Mucosa of gallbladder (tissue), 1 donor: ENCODE results near the gene CAMK2D. TPM values are rescaled to one million over a fixed set of nuclear protein-coding genes. Genes with fewer than 3 reads are reported as not detected.

Experiments
- DNase-seq: peaks from one replicate; pipeline ENCODE4 v3.0.0-alpha.2; 2020; ENCODE audit warnings: low spot score
- total RNA-seq: library from RNA; stranded (reverse); gene quantifications from one replicate; pipeline ENCODE4 v1.2.1, GENCODE V29; 2021
- donor health status: DM: no; HTN: no; CAD: no.

Gene CAMK2D
- total RNA-seq, 1 donor from 2014 or later: 61.0 TPM

- DNase-seq: no peak
These were observed 78.6 kb downstream of the CAMK2D start for GRCh38 chr4:113682730-113683537.

GRCh38 chr4:113678641-113679040 is 82.9 kb downstream of the CAMK2D start:
- DNase-seq: no peak

- DNase-seq: no peak
These were observed 84.2 kb downstream of the CAMK2D start for GRCh38 chr4:113677325-113677724.

GRCh38 chr4:113675731-113676697 is 85.5 kb downstream of the CAMK2D start:
- DNase-seq: no peak

- DNase-seq: no peak
These were observed 86.8 kb downstream of the CAMK2D start for GRCh38 chr4:113674733-113675132.

- DNase-seq: no peak
These were observed 87.3 kb downstream of the CAMK2D start for GRCh38 chr4:113674251-113674650.

GRCh38 chr4:113673450-113673849 is 88.1 kb downstream of the CAMK2D start:
- DNase-seq: no peak

- DNase-seq: no peak
These were observed 95.0 kb downstream of the CAMK2D start for GRCh38 chr4:113666386-113667114.

GRCh38 chr4:113665036-113665435 is 96.5 kb downstream of the CAMK2D start:
- DNase-seq: no peak

- DNase-seq: no peak
These were observed 99.0 kb downstream of the CAMK2D start for GRCh38 chr4:113662581-113662980.

- DNase-seq: no peak
These were observed 102.4 kb downstream of the CAMK2D start for GRCh38 chr4:113659127-113659526.

- DNase-seq: no peak
These were observed 103.8 kb downstream of the CAMK2D start for GRCh38 chr4:113657586-113658233.

- DNase-seq: no peak
These were observed 107.7 kb downstream of the CAMK2D start for GRCh38 chr4:113653871-113654270.

GRCh38 chr4:113646442-113646822 is 115.1 kb downstream of the CAMK2D start:
- no peak for DNase-seq

GRCh38 chr4:113645771-113646441 is 115.6 kb downstream of the CAMK2D start:
- DNase-seq: peak; percentile 43

GRCh38 chr4:113645288-113645687 is 116.2 kb downstream of the CAMK2D start:
- DNase-seq: no peak

GRCh38 chr4:113644398-113644797 is 117.1 kb downstream of the CAMK2D start:
- DNase-seq: no peak

GRCh38 chr4:113643505-113643904 is 118.0 kb downstream of the CAMK2D start:
- DNase-seq: no peak

GRCh38 chr4:113641025-113641431 is 120.5 kb downstream of the CAMK2D start:
- no peak for DNase-seq

GRCh38 chr4:113639326-113639725 is 122.2 kb downstream of the CAMK2D start:
- DNase-seq: no peak

GRCh38 chr4:113638562-113638832 is 123.0 kb downstream of the CAMK2D start:
- DNase-seq: no peak
